SK-N-SH treated with all-trans-retinoic acid at 6 μM for 48 hours (cell line): ENCODE results near the gene ZBTB47.

Source experiments
- ESRRG ChIP-seq: fragments of 250-450 bp; sonication (Bioruptor Pico); IDR thresholded peaks from 2 replicates; pipeline ENCODE4 v1.6.1; 2021; ENCODE audit warnings: mild to moderate bottlenecking
- TOX ChIP-seq: fragments of 250-450 bp; sonication (Bioruptor Pico); IDR thresholded peaks from 2 replicates; pipeline ENCODE4 v1.8.0; 2021; ENCODE audit warnings: mild to moderate bottlenecking, moderate library complexity, borderline replicate concordance
- ZC3H10 ChIP-seq: fragments of 250-450 bp; sonication (Bioruptor Pico); IDR thresholded peaks from 2 replicates; pipeline ENCODE4 v1.5.1; 2021; ENCODE audit warnings: mild to moderate bottlenecking, moderate library complexity
- ZFP30 ChIP-seq: fragments of 450-650 bp; formaldehyde crosslinking; IDR thresholded peaks from 2 replicates; pipeline ENCODE4 v1.5.0; 2022; ENCODE audit warnings: mild to moderate bottlenecking, moderate library complexity
- ZNF8 ChIP-seq: fragments of 450-650 bp; formaldehyde crosslinking; IDR thresholded peaks from 2 replicates; pipeline ENCODE4 v1.5.0; 2020; ENCODE audit warnings: mild to moderate bottlenecking, moderate library complexity
- TF ChIP-seq, protein P1 (sequence below): fragments of 250-450 bp; sonication (Bioruptor Pico); IDR thresholded peaks from 2 replicates; pipeline ENCODE4 v1.8.0; 2021; ENCODE audit warnings: low read depth, mild to moderate bottlenecking, moderate library complexity, borderline replicate concordance
- TF ChIP-seq, protein P2 (sequence below): fragments of 250-450 bp; sonication (Bioruptor Pico); IDR thresholded peaks from 2 replicates; pipeline ENCODE4 v1.8.0; 2020; ENCODE audit warnings: mild to moderate bottlenecking, moderate library complexity, borderline replicate concordance
- TF ChIP-seq, protein P3 (sequence below): fragments of 250-450 bp; sonication (Bioruptor Pico); IDR thresholded peaks from 2 replicates; pipeline ENCODE4 v1.5.1; 2020; ENCODE audit warnings: low read depth, mild to moderate bottlenecking, moderate library complexity

DNA sequence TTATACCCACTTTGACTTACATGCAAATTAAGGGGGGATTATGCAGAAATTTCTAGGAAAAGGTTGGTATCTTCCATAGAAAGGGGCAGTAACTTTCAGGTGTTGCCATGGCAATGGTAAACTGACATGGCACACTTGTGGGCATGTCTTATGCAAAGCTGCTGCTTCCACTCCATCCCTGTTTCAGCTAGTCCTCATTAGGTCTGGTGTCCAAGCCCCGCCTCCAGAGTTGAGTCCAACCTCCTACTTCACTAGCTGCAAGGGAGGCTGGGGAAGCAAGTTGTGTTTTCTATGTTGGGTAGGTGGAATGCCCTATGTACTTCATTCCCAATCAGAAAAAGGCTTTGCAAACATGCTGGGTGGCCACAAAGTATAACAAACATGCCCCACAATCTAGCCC lies 17.2 kb downstream of the ZBTB47 start:
- TF ChIP-seq ESRRG (no peak), ZNF8 (no peak), ZFP30 (CRISPR knock-in tag) (no peak), ZC3H10 (no peak), TOX (CRISPR knock-in tag) (no peak)
- TF ChIP-seq, protein P1, sequence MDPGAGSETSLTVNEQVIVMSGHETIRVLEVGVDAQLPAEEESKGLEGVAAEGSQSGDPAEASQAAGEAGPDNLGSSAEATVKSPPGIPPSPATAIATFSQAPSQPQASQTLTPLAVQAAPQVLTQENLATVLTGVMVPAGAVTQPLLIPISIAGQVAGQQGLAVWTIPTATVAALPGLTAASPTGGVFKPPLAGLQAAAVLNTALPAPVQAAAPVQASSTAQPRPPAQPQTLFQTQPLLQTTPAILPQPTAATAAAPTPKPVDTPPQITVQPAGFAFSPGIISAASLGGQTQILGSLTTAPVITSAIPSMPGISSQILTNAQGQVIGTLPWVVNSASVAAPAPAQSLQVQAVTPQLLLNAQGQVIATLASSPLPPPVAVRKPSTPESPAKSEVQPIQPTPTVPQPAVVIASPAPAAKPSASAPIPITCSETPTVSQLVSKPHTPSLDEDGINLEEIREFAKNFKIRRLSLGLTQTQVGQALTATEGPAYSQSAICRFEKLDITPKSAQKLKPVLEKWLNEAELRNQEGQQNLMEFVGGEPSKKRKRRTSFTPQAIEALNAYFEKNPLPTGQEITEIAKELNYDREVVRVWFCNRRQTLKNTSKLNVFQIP (CRISPR knock-in tag), result no peak
- TF ChIP-seq, protein P2, sequence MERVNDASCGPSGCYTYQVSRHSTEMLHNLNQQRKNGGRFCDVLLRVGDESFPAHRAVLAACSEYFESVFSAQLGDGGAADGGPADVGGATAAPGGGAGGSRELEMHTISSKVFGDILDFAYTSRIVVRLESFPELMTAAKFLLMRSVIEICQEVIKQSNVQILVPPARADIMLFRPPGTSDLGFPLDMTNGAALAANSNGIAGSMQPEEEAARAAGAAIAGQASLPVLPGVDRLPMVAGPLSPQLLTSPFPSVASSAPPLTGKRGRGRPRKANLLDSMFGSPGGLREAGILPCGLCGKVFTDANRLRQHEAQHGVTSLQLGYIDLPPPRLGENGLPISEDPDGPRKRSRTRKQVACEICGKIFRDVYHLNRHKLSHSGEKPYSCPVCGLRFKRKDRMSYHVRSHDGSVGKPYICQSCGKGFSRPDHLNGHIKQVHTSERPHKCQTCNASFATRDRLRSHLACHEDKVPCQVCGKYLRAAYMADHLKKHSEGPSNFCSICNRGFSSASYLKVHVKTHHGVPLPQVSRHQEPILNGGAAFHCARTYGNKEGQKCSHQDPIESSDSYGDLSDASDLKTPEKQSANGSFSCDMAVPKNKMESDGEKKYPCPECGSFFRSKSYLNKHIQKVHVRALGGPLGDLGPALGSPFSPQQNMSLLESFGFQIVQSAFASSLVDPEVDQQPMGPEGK (CRISPR knock-in tag), result no peak
- TF ChIP-seq, protein P3, sequence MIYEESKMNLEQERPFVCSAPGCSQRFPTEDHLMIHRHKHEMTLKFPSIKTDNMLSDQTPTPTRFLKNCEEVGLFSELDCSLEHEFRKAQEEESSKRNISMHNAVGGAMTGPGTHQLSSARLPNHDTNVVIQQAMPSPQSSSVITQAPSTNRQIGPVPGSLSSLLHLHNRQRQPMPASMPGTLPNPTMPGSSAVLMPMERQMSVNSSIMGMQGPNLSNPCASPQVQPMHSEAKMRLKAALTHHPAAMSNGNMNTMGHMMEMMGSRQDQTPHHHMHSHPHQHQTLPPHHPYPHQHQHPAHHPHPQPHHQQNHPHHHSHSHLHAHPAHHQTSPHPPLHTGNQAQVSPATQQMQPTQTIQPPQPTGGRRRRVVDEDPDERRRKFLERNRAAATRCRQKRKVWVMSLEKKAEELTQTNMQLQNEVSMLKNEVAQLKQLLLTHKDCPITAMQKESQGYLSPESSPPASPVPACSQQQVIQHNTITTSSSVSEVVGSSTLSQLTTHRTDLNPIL, result no peak
